ENCODE results near the gene CTNNBL1. TPM values are rescaled to one million over a fixed set of nuclear protein-coding genes. Genes with fewer than 3 reads are reported as not detected.

The CTNNBL1 gene
- total RNA-seq, 1 donor from 2014 or later = 87.7 TPM

GRCh38 chr20:37758332-37758731, 64.5 kb downstream of the CTNNBL1 start:
- DNase-seq (ENCODE audit: low read depth, low spot score) = no peak
- no peak for TF ChIP-seq CTCF (conservative IDR thresholded peaks at IDR 0.05)
- Mint-ChIP-seq H3K9me3 (no peaks in the 10 kb centered on the region), H3K27me3 (ENCODE audit: low read depth) (no peaks in the 10 kb centered on the region), H3K27ac (ENCODE audit: unreplicated experiment) (no peak overlapping the region), H3K36me3 (ENCODE audit: low read depth) (no peaks in the 10 kb centered on the region), H3K4me1 (peaks cover 10% of the 10 kb centered on the region), H3K4me3 (no peak overlapping the region)

GRCh38 chr20:37759052-37759553, 65.3 kb downstream of the CTNNBL1 start:
- Mint-ChIP-seq H3K4me1 (peaks cover 10% of the 10 kb centered on the region), H3K27me3 (ENCODE audit: low read depth) (no peaks in the 10 kb centered on the region), H3K9me3 (no peaks in the 10 kb centered on the region), H3K27ac (ENCODE audit: unreplicated experiment) (no peak overlapping the region), H3K4me3 (no peak overlapping the region), H3K36me3 (ENCODE audit: low read depth) (no peaks in the 10 kb centered on the region)
- DNase-seq (ENCODE audit: low read depth, low spot score) = no peak
- TF ChIP-seq CTCF (conservative IDR thresholded peaks at IDR 0.05) = no peak

- no peaks in the 10 kb centered on the region for H3K36me3 Mint-ChIP-seq (ENCODE audit: low read depth)
- H3K27ac Mint-ChIP-seq (ENCODE audit: unreplicated experiment) = no peak overlapping the region
- H3K9me3 Mint-ChIP-seq = no peaks in the 10 kb centered on the region
- TF ChIP-seq CTCF (conservative IDR thresholded peaks at IDR 0.05) = no peak
- no peak overlapping the region for H3K4me3 Mint-ChIP-seq
- H3K27me3 Mint-ChIP-seq (ENCODE audit: low read depth) = no peaks in the 10 kb centered on the region
- H3K4me1 Mint-ChIP-seq = peaks cover 10% of the 10 kb centered on the region
- DNase-seq (ENCODE audit: low read depth, low spot score) = no peak
These were observed 66.0 kb downstream of the CTNNBL1 start for GRCh38 chr20:37759761-37760209.

- H3K4me1 Mint-ChIP-seq = peaks cover 10% of the 10 kb centered on the region
- no peaks in the 10 kb centered on the region for H3K36me3 Mint-ChIP-seq (ENCODE audit: low read depth)
- TF ChIP-seq CTCF (conservative IDR thresholded peaks at IDR 0.05) = no peak
- no peaks in the 10 kb centered on the region for H3K27me3 Mint-ChIP-seq (ENCODE audit: low read depth)
- no peaks in the 10 kb centered on the region for H3K9me3 Mint-ChIP-seq
- H3K4me3 Mint-ChIP-seq = no peak overlapping the region
- no peak overlapping the region for H3K27ac Mint-ChIP-seq (ENCODE audit: unreplicated experiment)
- DNase-seq (ENCODE audit: low read depth, low spot score) = no peak
These were observed 66.5 kb downstream of the CTNNBL1 start for GRCh38 chr20:37760322-37760721.

- Mint-ChIP-seq H3K4me1 (peaks cover 10% of the 10 kb centered on the region), H3K4me3 (no peak overlapping the region), H3K27me3 (ENCODE audit: low read depth) (no peaks in the 10 kb centered on the region), H3K36me3 (ENCODE audit: low read depth) (no peaks in the 10 kb centered on the region), H3K9me3 (no peaks in the 10 kb centered on the region), H3K27ac (ENCODE audit: unreplicated experiment) (no peak overlapping the region)
- no peak for DNase-seq (ENCODE audit: low read depth, low spot score)
- no peak for TF ChIP-seq CTCF (conservative IDR thresholded peaks at IDR 0.05)
These were observed 69.1 kb downstream of the CTNNBL1 start for GRCh38 chr20:37762716-37763485.
